ENCODE data around the gene CC2D1B. TPM values are rescaled to one million over a fixed set of nuclear protein-coding genes. Genes with fewer than 3 reads are reported as not detected.

CC2D1B gene
- polyA plus RNA-seq, 3 donors: 1.7 to 17.5 (median 2.4) TPM

- no peaks in the 10 kb centered on the region for H3K36me3 Mint-ChIP-seq
- 100% methylated on average over 2 of the region's 3 CpGs for WGBS (ENCODE audit: insufficient coverage)
Measured at GRCh38 chr1:52343979-52344378, 22.0 kb downstream of the CC2D1B start.

GRCh38 chr1:52341655-52342260 lies 24.2 kb downstream of the CC2D1B start:
- no peaks in the 10 kb centered on the region for H3K9me3 Mint-ChIP-seq
- H3K9me3 ChIP-seq (replicated peaks in 1 of 2; ENCODE audit: control insufficient read depth in 1 of 2, insufficient read depth in 1 of 2, low read length in 2 of 2): no peaks in the 10 kb centered on the region
- H3K27me3 Mint-ChIP-seq (ENCODE audit: low read depth in 3 of 3): peaks cover 0 to 2% (median 2%) of the 10 kb centered on the region in 3 donors
- H3K36me3 Mint-ChIP-seq: no peaks in the 10 kb centered on the region
- no peaks in the 10 kb centered on the region for H3K4me1 Mint-ChIP-seq
- intact Hi-C loops (cut with micrococcal nuclease): no loop called here
- H3K27ac Mint-ChIP-seq: no peak overlapping the region
- H3K9ac ChIP-seq (ENCODE audit: insufficient read depth, low read length, poor library complexity, severe bottlenecking): no peak overlapping the region
- H4K20me1 ChIP-seq (ENCODE audit: insufficient read depth, low read length): no peaks in the 10 kb centered on the region
- no peak for TF ChIP-seq CTCF (IDR thresholded peaks at IDR 0.05)
- H3K4me2 ChIP-seq (replicated peaks; ENCODE audit: extremely low read depth, low read length, poor library complexity, severe bottlenecking): no peak overlapping the region
- 100% methylated on average over 2 of the region's 7 CpGs for WGBS (ENCODE audit: insufficient coverage)
- no peaks in the 10 kb centered on the region for H3K36me3 ChIP-seq (replicated peaks in 1 of 2; ENCODE audit: control insufficient read depth in 1 of 2, insufficient read depth in 2 of 2, low read length in 2 of 2)
- no peaks in the 10 kb centered on the region for H3K4me1 ChIP-seq (ENCODE audit: control insufficient read depth in 1 of 2, insufficient read depth in 2 of 2, low read length in 2 of 2)
- DNase-seq: no peak
- H3K27me3 ChIP-seq (ENCODE audit: control insufficient read depth in 2 of 2, insufficient read depth in 2 of 2, low read length in 2 of 2): no peaks in the 10 kb centered on the region
- no peak overlapping the region for H3K27ac ChIP-seq (ENCODE audit: low read depth in 1 of 2, low read length in 2 of 2)
- H3K4me3 ChIP-seq (replicated peaks in 1 of 3; ENCODE audit: low read depth in 2 of 3, low read length in 3 of 3): no peak overlapping the region
- H3K79me2 ChIP-seq (ENCODE audit: insufficient read depth, low read length): no peaks in the 10 kb centered on the region
- no peak overlapping the region for H2AFZ ChIP-seq (ENCODE audit: insufficient read depth, low read depth, low read length, poor library complexity, severe bottlenecking)
- no peak overlapping the region for H3K4me3 Mint-ChIP-seq

More at GRCh38 chr1:52343979-52344378, 22.0 kb downstream of the CC2D1B start:
- Mint-ChIP-seq H3K4me3 (no peak overlapping the region), H3K27ac (no peak overlapping the region), H3K9me3 (no peaks in the 10 kb centered on the region), H3K27me3 (ENCODE audit: low read depth in 3 of 3) (peaks cover 0 to 2% (median 2%) of the 10 kb centered on the region in 3 donors), H3K4me1 (no peaks in the 10 kb centered on the region)
- H3K36me3 ChIP-seq (replicated peaks in 1 of 2; ENCODE audit: control insufficient read depth in 1 of 2, insufficient read depth in 2 of 2, low read length in 2 of 2): no peaks in the 10 kb centered on the region
- no peak for DNase-seq
- H3K27ac ChIP-seq (ENCODE audit: low read depth in 1 of 2, low read length in 2 of 2): no peak overlapping the region
- intact Hi-C loops (cut with micrococcal nuclease): no loop called here
- H3K9ac ChIP-seq (ENCODE audit: insufficient read depth, low read length, poor library complexity, severe bottlenecking): no peak overlapping the region
- H3K79me2 ChIP-seq (ENCODE audit: insufficient read depth, low read length): no peaks in the 10 kb centered on the region
- H3K9me3 ChIP-seq (replicated peaks in 1 of 2; ENCODE audit: control insufficient read depth in 1 of 2, insufficient read depth in 1 of 2, low read length in 2 of 2): no peaks in the 10 kb centered on the region
- TF ChIP-seq CTCF (IDR thresholded peaks at IDR 0.05): no peak
- no peak overlapping the region for H3K4me2 ChIP-seq (replicated peaks; ENCODE audit: extremely low read depth, low read length, poor library complexity, severe bottlenecking)
- no peak overlapping the region for H3K4me3 ChIP-seq (replicated peaks in 1 of 3; ENCODE audit: low read depth in 2 of 3, low read length in 3 of 3)
- no peaks in the 10 kb centered on the region for H4K20me1 ChIP-seq (ENCODE audit: insufficient read depth, low read length)
- H3K4me1 ChIP-seq (ENCODE audit: control insufficient read depth in 1 of 2, insufficient read depth in 2 of 2, low read length in 2 of 2): no peaks in the 10 kb centered on the region
- H2AFZ ChIP-seq (ENCODE audit: insufficient read depth, low read depth, low read length, poor library complexity, severe bottlenecking): no peak overlapping the region
- H3K27me3 ChIP-seq (ENCODE audit: control insufficient read depth in 2 of 2, insufficient read depth in 2 of 2, low read length in 2 of 2): no peaks in the 10 kb centered on the region

Data from CD14-positive monocyte (primary cell).